ENCODE measurements around the gene CAMP.
A peak's percentile ranks its signal among the peaks of the same experiment; 100 is the strongest.
"Not testable (repeated sequence)": the region's sequence is repeated elsewhere in the genome, so short reads cannot be mapped to it uniquely, and the experiment has no call there.

Gene CAMP, protein sequence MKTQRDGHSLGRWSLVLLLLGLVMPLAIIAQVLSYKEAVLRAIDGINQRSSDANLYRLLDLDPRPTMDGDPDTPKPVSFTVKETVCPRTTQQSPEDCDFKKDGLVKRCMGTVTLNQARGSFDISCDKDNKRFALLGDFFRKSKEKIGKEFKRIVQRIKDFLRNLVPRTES

DNA sequence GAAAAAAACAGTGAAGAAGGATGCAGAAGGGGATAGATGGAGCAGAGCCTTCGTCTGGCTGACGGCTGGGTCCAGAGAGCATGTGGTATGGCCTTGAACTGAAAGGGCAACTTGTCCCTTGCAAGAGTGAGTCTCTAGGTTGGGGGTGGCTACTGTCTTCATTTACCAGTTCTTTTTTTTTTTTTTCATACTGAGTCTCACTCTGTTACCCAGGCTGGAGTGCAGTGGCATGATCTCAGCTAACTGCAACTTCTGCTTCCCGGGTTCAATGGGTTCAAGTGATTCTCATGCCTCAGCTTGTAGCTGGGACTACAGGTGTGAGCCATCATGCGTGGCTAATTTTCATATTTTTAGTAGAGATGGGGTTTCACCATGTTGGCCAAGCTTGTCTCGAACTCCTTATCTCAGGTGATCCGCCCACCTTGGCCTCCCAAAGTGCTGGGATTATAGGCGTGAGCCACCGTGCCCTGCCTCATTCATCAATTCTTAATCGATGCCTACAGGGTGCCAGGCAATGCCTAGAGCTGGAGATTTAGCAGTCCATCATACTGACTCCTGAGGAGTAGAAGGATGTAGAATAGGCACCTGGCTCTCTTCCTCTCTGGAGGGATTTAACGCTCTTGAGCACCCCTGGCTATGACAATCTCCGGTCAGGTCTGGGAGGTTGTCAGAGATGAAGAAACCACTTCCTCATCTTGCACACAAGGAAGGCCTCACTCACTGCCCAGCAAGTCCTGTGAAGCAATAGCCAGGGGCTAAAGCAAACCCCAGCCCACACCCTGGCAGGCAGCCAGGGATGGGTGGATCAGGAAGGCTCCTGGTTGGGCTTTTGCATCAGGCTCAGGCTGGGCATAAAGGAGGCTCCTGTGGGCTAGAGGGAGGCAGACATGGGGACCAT is at the start of gene CAMP:
Gene CAMP, plus strand, starts transcription at position 880 of the 898 bp plus-strand sequence. Its CDS starts 17 bp downstream, at position 897.
- DNase-seq (ENCODE audit: low read depth in 1 of 2, low spot score in 1 of 2), result no peak

DNA sequence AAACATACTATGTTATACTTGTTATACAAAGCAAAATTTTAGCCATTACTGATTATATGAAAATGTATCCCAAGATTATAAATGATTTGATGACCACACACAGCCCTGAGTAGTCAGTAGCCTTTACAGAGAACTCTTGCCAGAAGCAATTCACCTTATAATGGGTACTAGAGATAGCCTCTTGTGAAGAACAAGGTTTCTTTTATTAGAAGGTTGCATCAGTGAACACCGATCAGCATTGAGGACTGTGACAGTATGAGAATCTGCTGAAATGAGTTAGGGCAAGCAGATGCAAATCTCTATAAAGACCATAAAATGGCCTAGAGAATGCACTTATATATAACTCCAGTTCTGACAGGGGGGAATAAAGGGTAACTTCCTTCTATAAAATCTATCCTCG is 45.2 kb upstream of the CAMP start:
- DNase-seq (ENCODE audit: low read depth in 1 of 2, low spot score in 1 of 2), result no peak

DNA sequence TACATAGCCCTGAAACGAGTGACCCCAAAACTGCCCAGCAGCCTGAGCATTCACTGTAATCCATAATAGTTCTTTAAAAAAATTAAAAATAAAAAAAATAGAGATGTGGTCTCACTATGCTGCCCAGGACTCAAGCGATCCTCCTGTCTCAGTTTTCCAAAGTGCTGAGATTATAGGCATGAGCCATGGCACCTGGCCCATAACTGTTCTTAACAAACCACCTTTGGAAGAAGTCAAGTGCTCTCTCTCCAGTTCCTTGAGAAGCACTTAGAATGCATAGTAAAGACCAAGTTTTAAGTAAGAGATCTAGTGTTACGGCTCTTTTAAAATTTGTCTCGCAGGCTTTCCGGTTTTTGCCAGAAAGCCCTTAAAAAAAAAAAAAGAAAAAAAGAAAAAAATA is 43.3 kb upstream of the CAMP start:
- DNase-seq (ENCODE audit: low read depth in 1 of 2, low spot score in 1 of 2), result no peak

DNA sequence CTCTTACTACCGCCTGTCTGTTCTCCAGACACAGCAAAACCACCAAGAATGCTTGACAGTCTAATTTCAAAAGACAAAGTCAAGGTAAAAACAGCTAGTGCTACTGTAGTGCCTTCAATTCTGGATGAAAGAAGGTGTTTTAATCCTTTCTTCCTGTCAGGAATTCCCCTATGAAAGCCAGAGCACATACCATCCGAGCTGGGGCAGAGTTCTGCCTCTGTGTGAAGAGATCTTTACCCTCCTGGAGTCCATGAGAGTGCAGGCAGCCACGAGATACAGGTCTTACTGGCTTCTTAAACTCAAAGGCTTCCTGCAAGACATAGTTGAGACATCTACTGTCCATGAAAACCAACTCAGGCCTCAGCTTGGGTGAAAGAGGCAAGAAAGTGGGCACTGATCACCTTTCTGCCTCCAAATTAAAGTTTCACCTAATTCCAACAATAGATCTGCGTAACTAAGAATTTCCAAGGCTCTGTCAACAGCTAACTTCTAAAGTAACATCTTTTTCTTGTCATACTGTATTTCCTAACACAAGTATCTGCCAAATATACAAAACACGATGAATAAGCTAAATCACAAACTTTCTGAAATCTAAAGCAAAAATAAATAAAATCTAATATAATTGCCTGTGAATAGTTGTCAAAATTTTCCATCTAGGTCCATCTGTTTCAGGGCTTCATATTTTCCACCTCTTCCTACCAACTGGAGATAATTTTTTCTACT is 42.6 kb upstream of the CAMP start:
- no peak for DNase-seq (ENCODE audit: low read depth in 1 of 2, low spot score in 1 of 2)

DNA sequence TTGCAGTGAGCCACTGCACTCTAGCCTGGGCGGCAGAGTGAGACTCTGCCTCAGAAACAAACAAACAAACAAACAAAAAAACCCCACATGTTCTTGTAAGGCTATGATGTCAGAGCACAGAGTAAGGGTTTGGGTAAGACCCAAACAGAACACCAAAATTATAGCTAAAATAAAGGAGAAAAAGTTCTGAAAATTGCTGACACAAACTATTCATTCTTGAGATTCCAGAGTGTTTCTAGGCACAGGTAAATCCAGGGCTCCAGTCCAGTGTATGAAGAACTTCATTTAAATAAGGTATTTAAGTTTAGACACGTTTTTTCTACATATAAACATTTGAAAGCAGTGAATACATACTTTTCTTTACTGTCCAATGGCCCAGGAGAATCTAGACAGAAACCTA is 39.0 kb upstream of the CAMP start:
- no peak for DNase-seq (ENCODE audit: low read depth in 1 of 2, low spot score in 1 of 2)

DNA sequence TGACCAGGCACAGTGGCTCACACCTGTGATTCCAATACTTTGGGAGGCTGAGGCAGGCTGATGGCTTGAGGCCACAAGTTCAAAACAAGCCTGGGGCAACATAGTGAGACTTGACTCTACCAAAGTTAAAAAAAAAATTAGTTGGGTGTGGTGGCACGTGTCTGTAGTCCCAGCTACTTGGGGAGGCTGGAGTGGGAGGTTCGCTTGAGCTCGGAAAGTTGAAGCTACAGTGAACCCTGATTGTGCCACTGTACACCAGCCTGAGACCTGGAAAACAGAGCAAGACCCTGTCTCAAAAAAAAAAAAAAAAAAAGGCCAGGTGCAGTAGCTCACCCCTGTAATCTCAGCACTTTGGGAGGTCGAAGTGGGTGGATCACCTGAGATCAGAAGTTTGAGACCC is 38.2 kb upstream of the CAMP start:
- DNase-seq (ENCODE audit: low read depth in 1 of 2, low spot score in 1 of 2), result no peak

DNA sequence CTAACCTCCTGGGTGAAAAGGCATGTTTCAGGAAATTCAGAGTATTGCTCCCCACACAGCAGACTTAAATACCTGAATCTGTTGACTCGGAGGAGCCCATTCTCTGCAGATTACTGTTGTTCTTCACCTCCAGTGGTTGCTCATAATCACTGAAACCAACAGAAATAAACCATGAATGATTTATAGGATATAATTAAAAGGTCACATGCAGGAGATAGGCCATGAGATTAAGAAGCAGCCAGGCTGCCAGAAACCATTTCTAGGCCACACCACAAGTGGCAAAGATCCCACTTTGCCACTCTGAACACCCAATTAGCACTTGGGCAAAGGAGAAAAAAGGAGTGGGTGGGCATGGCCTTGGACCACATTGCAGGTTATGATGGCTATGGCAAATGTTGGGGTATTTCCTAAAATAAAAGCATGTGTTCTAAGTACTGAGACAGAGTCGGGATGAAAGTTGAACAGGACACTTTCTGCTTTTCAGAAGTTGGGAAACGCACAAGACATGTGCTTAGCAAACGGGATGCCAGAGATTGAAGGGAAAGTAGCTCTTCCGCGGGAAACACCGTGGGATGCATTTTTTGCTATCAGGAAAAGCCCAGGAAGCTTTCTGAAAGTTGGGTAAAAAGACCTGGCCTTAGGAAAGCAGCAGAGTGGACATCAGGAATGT is 36.5 kb upstream of the CAMP start:
- no peak for DNase-seq (ENCODE audit: low read depth in 1 of 2, low spot score in 1 of 2)

DNA sequence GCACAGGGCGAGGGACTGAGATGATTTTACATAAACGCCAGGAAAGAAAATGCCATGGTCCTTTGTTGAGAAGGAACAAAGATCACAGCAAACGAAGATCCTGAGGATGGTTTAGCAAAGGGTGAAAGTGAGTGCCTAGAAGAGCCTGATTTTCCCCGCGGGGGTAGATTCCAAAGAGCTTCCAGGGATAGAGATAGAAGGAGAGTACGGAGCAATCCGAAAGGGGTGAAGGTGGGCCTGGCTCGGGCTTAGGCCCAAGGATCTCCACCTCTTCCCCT is 36.1 kb upstream of the CAMP start:
- no peak for DNase-seq (ENCODE audit: low read depth in 1 of 2, low spot score in 1 of 2)

DNA sequence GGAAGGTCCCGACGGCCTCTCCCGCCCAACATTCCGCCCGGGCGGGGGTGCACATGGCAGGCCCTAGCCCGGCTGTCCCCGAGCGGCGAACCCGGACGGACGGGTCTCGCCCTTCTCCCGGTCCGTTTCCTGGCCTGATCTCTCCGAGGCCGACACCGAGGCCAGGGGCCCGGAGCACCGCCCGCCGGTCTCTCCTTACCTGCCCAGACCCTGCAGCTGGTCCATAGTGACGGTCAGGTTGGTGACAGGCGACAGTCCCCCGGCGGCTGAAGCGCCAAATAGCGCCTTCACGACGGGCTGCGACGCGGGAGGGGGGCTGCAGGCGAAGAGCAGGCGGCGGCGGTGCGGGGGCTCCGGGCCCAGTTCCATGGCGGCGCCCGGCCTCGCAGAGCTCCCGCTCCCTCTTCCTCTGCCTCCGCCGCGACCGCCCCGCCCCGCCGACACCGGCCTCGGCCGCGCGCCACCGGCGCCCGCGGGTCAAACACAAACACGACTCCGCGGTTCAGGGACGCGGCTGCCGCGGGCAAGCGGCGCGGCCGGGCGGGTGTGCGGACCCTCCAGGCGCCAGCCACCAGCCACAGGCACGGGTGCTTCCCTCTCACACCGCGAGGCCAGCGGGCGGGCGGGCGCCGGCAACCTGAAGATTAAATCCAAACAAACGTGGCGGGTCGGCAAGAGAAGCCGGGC is 35.6 kb upstream of the CAMP start:
- peak; percentile 10 to 16 for DNase-seq (ENCODE audit: low read depth in 1 of 2, low spot score in 1 of 2)

DNA sequence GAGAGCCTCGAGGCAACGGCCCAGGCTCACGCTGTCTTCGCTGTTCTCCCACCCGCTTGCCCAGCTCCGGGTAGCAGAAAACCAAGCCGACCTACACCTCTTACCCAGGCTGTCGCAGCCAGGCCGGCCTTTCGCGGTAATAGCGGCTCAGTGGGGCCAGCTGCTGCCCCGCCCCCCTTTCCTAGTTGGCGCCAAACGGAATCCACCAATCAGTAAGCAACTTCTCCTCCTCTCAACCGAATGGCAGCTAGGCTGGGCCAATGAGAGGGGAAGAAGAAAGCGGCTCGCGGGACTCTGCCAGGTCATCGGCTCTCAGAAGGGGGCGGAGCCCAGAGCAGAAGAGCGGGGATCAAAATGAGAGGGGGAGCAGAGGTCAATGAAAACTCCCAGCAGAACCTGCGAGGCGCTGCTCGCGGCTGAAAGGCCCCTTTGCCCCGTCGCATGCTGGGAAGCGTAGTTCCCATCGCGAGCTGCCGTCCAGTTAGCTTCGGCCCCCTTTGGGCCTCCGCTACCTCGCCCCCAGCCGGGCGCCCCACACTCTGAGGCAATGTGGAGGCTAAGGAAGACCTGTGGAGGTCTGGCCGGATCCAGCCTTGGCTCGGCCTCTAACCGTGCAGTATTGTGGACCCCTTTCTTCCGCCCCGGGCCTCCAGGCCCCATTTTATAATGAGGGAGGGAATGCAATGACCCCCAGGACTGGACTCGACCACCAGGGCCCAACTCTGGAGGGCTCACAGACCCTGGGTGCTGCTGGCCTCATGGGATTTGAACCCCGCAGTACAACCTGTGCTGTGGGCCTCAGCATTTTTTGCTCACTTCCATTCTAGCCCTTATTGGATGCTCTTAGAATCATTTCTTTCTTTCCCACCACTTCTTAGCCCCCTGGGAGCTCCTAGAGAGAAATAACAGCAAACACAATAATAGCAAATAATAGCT is 34.8 kb upstream of the CAMP start, which contains the start of gene CDC25A:
Gene CDC25A, minus strand, starts transcription at position 152 of the 936 bp plus-strand sequence. CDS start 470 bp downstream, outside the sequence.
- DNase-seq (ENCODE audit: low read depth in 1 of 2, low spot score in 1 of 2), result peak; percentile 74 to 92

DNA sequence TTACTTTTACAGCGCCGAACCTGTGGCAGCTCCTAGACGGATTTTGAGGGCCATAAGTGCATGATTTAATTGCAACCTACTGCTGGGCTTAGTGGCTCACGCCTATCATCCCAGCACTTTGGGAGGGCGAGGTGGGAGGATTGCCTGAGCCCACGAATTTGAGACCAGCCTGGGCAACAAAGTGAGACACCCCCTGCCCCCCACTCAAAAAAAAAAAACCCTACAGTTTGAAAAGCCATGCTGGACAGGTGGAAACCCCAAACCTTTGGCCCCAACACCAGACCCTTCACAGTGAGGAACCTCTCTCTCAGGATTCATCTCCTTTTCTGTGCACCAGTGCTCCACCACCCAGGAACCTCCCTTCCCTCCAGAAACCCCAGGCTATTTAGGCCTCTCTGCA is 34.0 kb upstream of the CAMP start:
- no peak for DNase-seq (ENCODE audit: low read depth in 1 of 2, low spot score in 1 of 2)

DNA sequence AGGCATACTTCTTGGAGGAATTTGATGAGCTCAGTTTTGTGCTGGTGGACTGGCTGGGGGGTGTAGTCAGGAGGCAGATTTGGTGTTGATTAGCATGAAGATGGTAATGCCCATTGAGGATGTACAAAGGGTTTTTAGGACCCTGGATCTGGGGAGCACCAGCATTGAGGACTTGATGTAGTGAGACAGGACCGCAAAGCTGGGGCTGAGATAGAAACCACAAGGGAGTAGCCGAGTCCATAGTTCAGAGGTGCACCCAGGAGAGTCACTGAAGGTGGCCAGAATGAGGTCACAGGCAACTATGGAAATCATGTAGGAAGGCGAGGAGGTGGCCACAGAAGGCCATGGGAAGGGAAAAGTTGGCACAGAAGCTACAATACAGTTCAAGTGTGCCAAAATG is 32.4 kb upstream of the CAMP start:
- no peak for DNase-seq (ENCODE audit: low read depth in 1 of 2, low spot score in 1 of 2)

DNA sequence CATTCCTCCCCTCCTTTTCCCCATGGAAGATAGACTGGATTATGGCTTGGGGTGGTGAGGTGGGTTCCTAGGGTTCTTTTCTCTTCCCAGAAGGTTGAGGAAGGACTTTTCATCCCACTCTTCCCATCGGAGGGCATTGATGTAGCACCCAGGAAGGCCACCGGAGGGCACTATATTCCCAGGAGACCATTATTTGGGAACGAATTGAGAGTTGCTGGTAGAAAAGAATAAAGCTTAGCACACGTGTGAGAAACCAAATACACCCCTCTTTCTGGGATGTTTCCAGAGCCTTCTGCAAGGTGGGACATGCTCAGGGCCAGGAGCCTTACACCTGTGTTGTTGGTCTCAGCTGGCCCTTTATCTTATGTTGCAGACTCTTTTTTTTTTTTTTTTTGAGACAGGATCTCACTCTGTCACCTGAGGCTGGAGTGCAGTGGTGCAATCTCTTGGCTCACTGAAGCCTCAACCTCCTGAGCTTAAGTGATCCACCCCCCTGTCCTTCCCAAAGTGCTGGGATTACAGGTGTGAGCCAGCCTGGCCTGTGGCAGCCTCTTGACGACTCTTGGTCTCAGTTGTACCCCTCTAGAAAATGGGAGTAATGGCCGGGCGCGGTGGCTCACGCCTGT is 28.7 kb upstream of the CAMP start:
- no peak for DNase-seq (ENCODE audit: low read depth in 1 of 2, low spot score in 1 of 2)

DNA sequence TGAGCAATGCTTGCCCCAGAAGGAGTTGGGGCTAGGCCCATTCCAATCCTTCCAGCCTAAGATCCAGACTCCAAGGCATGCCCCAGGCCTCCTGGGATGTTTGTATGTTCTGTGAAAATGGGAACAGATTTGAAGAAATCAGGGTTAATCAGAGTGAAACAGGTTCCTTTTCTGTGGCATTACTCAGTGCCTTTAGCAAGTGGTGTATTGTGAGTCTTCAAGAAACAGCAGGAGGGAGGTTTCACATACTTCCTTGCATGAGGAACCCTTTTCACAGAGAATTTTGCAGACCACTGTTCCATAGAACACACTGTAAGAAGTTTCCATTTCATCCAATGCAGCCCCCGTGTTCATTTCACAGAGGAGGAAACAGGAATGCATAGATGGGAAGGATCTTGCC is 26.7 kb upstream of the CAMP start:
- no peak for DNase-seq (ENCODE audit: low read depth in 1 of 2, low spot score in 1 of 2)

DNA sequence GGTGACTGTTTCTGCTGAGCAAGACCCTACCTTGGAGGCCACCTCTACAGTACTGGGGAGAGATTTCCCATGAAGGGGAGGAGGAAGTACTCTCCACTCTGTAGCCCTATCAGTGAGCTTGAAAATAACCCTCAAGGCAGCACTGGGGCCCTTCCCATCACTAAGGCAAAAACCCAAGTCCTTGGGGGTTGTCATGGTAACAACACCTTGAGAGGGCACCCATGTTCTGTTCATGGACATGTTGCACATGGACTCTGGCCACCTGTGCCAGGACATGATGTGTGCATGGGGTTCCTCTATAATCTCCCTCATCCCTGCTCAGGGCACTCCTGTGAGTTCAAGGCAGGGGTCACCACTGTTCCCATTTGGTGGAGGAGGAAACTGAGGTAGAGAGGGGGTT is 24.2 kb upstream of the CAMP start:
- DNase-seq (ENCODE audit: low read depth in 1 of 2, low spot score in 1 of 2), result no peak

DNA sequence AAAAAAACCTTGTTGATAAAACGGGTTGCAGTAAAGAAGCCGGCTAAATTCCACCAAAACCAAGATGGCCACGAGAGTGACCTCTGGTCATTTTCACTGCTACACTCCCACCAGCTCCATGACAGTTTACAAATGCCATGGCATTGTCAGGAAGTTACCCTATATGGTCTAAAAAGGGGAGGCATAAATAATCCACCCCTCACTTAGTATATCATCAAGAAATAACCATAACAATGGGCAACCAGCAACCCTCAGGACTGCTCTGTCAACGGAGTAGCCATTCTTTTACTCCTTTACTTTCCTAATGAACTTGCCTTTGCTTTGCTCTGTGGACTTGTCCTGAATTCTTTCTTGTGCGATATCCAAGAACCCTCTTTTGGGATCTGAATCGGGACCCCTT is 20.7 kb upstream of the CAMP start:
- no peak for DNase-seq (ENCODE audit: low read depth in 1 of 2, low spot score in 1 of 2)

DNA sequence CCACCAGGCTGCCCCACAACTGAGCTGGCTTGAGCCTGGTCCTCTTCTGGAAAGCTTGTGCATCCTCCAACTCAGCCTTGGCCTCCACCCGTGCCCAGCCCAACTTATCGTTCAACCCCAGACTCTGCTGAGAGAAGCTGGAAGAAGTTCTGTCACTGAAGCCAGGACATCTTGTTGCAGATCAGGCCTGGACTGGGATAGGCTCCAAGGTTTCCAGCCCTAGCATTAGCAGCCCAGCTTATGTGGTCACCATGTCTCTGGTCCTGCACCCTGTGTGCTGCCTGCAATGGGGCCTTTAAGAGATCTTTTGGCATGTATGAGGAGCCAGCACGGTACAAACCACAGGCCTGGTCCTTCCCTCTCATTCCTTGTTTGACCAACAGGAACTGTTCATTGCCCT is 15.2 kb upstream of the CAMP start:
- DNase-seq (ENCODE audit: low read depth in 1 of 2, low spot score in 1 of 2), result no peak

DNA sequence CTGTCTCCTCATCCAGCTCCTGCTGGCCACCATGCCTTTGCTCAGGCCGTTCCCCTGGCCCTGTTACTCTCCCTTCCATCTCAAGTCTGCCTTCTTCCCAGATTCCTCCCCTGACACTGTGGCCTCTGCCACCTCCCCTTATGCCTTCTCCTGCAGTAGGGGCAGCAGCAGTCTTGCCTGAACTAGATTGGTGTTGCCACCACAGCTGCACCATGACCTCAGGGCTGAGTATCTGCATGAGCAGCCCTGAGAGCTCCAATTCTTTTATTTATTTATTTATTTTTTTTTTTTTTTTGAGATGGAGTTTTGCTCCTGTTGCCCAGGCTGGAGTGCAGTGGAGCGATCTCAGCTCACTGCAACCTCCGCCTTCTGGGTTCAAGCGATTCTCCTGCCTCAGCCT is 13.8 kb upstream of the CAMP start:
- no peak for DNase-seq (ENCODE audit: low read depth in 1 of 2, low spot score in 1 of 2)

DNA sequence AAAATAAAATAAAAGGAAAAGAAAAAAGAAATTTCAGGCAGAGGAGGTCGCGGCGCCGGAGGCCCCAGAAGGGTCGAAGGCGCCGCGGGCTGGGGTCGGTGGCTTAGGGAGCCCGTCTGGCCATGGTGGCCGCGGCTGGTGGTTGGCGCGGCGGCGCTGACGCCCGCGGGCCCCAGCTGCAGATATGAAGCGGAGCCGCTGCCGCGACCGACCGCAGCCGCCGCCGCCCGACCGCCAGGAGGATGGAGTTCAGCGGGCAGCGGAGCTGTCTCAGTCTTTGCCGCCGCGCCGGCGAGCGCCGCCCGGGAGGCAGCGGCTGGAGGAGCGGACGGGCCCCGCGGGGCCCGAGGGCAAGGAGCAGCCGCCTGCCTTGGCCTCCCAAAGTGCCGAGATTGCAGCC is 12.8 kb upstream of the CAMP start:
- DNase-seq (ENCODE audit: low read depth in 1 of 2, low spot score in 1 of 2), result not testable (repeated sequence)

DNA sequence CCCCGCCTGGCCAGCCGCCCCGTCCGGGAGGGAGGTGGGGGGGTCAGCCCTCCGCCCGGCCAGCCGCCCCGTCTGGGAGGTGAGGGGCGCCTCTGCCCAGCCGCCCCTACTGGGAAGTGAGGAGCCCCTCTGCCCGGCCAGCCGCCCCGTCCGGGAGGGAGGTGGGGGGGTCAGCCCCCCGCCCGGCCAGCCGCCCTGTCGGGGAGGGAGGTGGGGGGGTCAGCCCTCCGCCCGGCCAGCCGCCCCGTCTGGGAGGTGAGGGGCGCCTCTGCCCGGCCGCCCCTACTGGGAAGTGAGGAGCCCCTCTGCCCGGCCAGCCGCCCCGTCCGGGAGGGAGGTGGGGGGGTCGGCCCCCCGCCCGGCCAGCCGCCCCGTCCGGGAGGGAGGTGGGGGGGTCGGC is 11.5 kb upstream of the CAMP start:
- not testable (repeated sequence) for DNase-seq (ENCODE audit: low read depth in 1 of 2, low spot score in 1 of 2)

Measured in activated CD4-positive, alpha-beta T cell treated with anti-CD3 and anti-CD28 coated beads, Interleukin-2, amount 50 U/mL, for 24 hours (primary cell).